GM12864 (cell line): ENCODE data around the gene LGMN.
"Not testable (repeated sequence)": the region's sequence is repeated elsewhere in the genome, so short reads cannot be mapped to it uniquely, and the experiment has no call there.

Source experiments
- DNase-seq: peaks from one replicate; pipeline ENCODE4 v3.0.0-alpha.2; 2011; ENCODE audit warnings: low read depth
- H3K4me3 ChIP-seq: 2 replicates; pipeline ENCODE4 v1.5.1; 2011; ENCODE audit warnings: mild to moderate bottlenecking, low read depth, low read length, control low read depth
- CTCF ChIP-seq: IDR thresholded peaks from 2 replicates; pipeline ENCODE4 v1.5.1; 2011; ENCODE audit warnings: low read depth, mild to moderate bottlenecking, moderate library complexity, low read length, control low read depth, inconsistent platforms; ENCODE audit errors: missing control alignments

LGMN gene

GRCh38 chr14:92756446-92756845, 8.0 kb upstream of the LGMN start:
- TF ChIP-seq CTCF, result no peak
- no peak for DNase-seq

GRCh38 chr14:92755495-92755894, 7.1 kb upstream of the LGMN start:
- H3K4me3 ChIP-seq, result no peak overlapping the region
- no peak for TF ChIP-seq CTCF
- no peak for DNase-seq

More at GRCh38 chr14:92756446-92756845, 8.0 kb upstream of the LGMN start:
- H3K4me3 ChIP-seq, result no peak overlapping the region

- no peak overlapping the region for H3K4me3 ChIP-seq
- DNase-seq, result no peak
- TF ChIP-seq CTCF, result no peak
These were observed 6.5 kb upstream of the LGMN start for GRCh38 chr14:92754966-92755365.

GRCh38 chr14:92753250-92753649, 4.8 kb upstream of the LGMN start:
- TF ChIP-seq CTCF, result no peak
- H3K4me3 ChIP-seq, result no peak overlapping the region
- no peak for DNase-seq

- TF ChIP-seq CTCF, result no peak
- no peak overlapping the region for H3K4me3 ChIP-seq
- no peak for DNase-seq
These were observed 3.4 kb upstream of the LGMN start for GRCh38 chr14:92751819-92752218.

- peak; percentile 74 for DNase-seq
- peak overlapping the region; percentile 0; the same call in 1 of the 2 replicates for H3K4me3 ChIP-seq
- TF ChIP-seq CTCF, result no peak
These were observed 2.6 kb upstream of the LGMN start for GRCh38 chr14:92750994-92751400.

- peak overlapping the region; percentile 27 for H3K4me3 ChIP-seq
- DNase-seq, result not testable (repeated sequence)
These were observed 1.8 kb upstream of the LGMN start for GRCh38 chr14:92750222-92750728.

- DNase-seq, result no peak
- H3K4me3 ChIP-seq, result peak overlapping the region; percentile 65
- no peak for TF ChIP-seq CTCF
These were observed 647 bp downstream of the LGMN start for GRCh38 chr14:92747701-92748258.
